HG03457 (cell line): ENCODE measurements around the gene USH1C.

Experiments
- ATAC-seq: cut with Tn5 transposase; IDR thresholded peaks from one replicate; pipeline ENCODE4 v1.9.1; 2021; ENCODE audit warnings: moderate number of reproducible peaks; ENCODE audit not compliant: unreplicated experiment

USH1C gene

GRCh38 chr11:17477361-17477760 lies 66.9 kb downstream of the USH1C start:
- ATAC-seq: no peak

- ATAC-seq: no peak
Observed at GRCh38 chr11:17477084-17477333, 67.2 kb downstream of the USH1C start.

GRCh38 chr11:17476317-17477083 lies 67.7 kb downstream of the USH1C start, which contains the start of gene ABCC8:
TSS of gene ABCC8 (minus strand) at chr11:17476845. CDS start at chr11:17476776, 69 bp downstream.
- ATAC-seq: no peak

- ATAC-seq: no peak
Observed at GRCh38 chr11:17475666-17476316, 68.4 kb downstream of the USH1C start.

- no peak for ATAC-seq
Observed at GRCh38 chr11:17473071-17473744, 71.0 kb downstream of the USH1C start.

GRCh38 chr11:17472467-17472866 lies 71.7 kb downstream of the USH1C start:
- ATAC-seq: no peak

GRCh38 chr11:17471501-17471900 lies 72.7 kb downstream of the USH1C start:
- no peak for ATAC-seq

GRCh38 chr11:17469998-17470397 lies 74.2 kb downstream of the USH1C start:
- no peak for ATAC-seq

- no peak for ATAC-seq
Observed at GRCh38 chr11:17468122-17468521, 76.1 kb downstream of the USH1C start.

GRCh38 chr11:17463546-17464174 lies 80.6 kb downstream of the USH1C start:
- ATAC-seq: no peak

GRCh38 chr11:17462940-17463339 lies 81.3 kb downstream of the USH1C start:
- ATAC-seq: no peak

- ATAC-seq: no peak
Observed at GRCh38 chr11:17460406-17460805, 83.8 kb downstream of the USH1C start.

- no peak for ATAC-seq
Observed at GRCh38 chr11:17459236-17459896, 84.8 kb downstream of the USH1C start.

- no peak for ATAC-seq
Observed at GRCh38 chr11:17458268-17458667, 85.9 kb downstream of the USH1C start.

GRCh38 chr11:17457396-17458173 lies 86.6 kb downstream of the USH1C start:
- ATAC-seq: no peak

- no peak for ATAC-seq
Observed at GRCh38 chr11:17452668-17453067, 91.5 kb downstream of the USH1C start.

GRCh38 chr11:17449158-17449557 lies 95.1 kb downstream of the USH1C start:
- no peak for ATAC-seq

- ATAC-seq: no peak
Observed at GRCh38 chr11:17446482-17446881, 97.7 kb downstream of the USH1C start.

GRCh38 chr11:17445240-17445795 lies 98.9 kb downstream of the USH1C start:
- ATAC-seq: no peak
